PC-3 (cell line): ENCODE measurements around the gene NAV1. TPM values are rescaled to one million over a fixed set of nuclear protein-coding genes. Genes with fewer than 3 reads are reported as not detected.

Experiments
- ATAC-seq: fragments of 200-7000 bp; cut with Tn5 transposase; 2 replicates; pipeline ENCODE4 v1.9.1; 2020; ENCODE audit warnings: mild to moderate bottlenecking, moderate library complexity
- BruUV-seq: library from RNA; stranded (reverse); fragments of 400-500 nt; replicated peaks from 2 replicates; lab custom pipeline; 2021; lab: Mats Ljungman, UMichigan
- CTCF ChIA-PET: fragments of 300-600 bp; sonication (Branson Sonifier 250); formaldehyde crosslinking; loops from one replicate; lab custom pipeline; 2022; ENCODE audit warnings: antibody characterized with exemption; lab: Charles Lee
- POLR2A ChIA-PET: fragments of 300-600 bp; sonication (Branson Sonifier 250); formaldehyde crosslinking; loops from one replicate; lab custom pipeline; 2022; ENCODE audit warnings: antibody characterized with exemption; ENCODE audit not compliant: unreplicated experiment; lab: Charles Lee
- DNase-seq: peaks from one replicate; pipeline ENCODE4 v3.0.0-alpha.2; 2015
- H2AFZ ChIP-seq: fragments of 300-600 bp; sonication (generic); 2 replicates; pipeline ENCODE4 v1.6.0; 2016; ENCODE audit warnings: antibody characterized with exemption, low read length
- H3F3A ChIP-seq: fragments of 300-600 bp; sonication (generic); one replicate; pipeline ENCODE4 v1.6.0; 2017; ENCODE audit warnings: antibody characterized with exemption, low read length, control low read depth, mild to moderate bottlenecking; ENCODE audit not compliant: unreplicated experiment
- H3K27ac ChIP-seq: fragments of 300-600 bp; sonication (generic); 2 replicates; pipeline ENCODE4 v1.5.1; 2016; ENCODE audit warnings: mild to moderate bottlenecking, low read length
- H3K27me3 ChIP-seq: fragments of 300-600 bp; sonication (generic); 2 replicates; pipeline ENCODE4 v1.6.1; 2016; ENCODE audit warnings: low read length, mixed read lengths
- H3K36me3 ChIP-seq: fragments of 300-600 bp; sonication (generic); 2 replicates; pipeline ENCODE4 v1.6.1; 2016; ENCODE audit warnings: low read depth, mixed run types, low read length, mixed read lengths
- H3K4me1 ChIP-seq: fragments of 300-600 bp; sonication (generic); 2 replicates; pipeline ENCODE4 v1.5.1; 2016; ENCODE audit warnings: low read length; ENCODE audit not compliant: insufficient read depth
- H3K4me2 ChIP-seq: fragments of 300-600 bp; sonication (generic); 2 replicates; pipeline ENCODE4 v1.6.0; 2016; ENCODE audit warnings: low read length
- H3K4me3 ChIP-seq: fragments of 300-600 bp; sonication (generic); 2 replicates; pipeline ENCODE4 v1.5.1; 2016; ENCODE audit warnings: mild to moderate bottlenecking, low read length, mixed read lengths
- H3K79me2 ChIP-seq: fragments of 300-600 bp; sonication (generic); 2 replicates; pipeline ENCODE4 v1.6.1; 2017; ENCODE audit warnings: low read length, mixed read lengths
- H3K9ac ChIP-seq: fragments of 300-600 bp; sonication (generic); 2 replicates; pipeline ENCODE4 v1.6.0; 2016; ENCODE audit warnings: mild to moderate bottlenecking, low read length
- H3K9me2 ChIP-seq: fragments of 300-600 bp; sonication (generic); replicated peaks from 2 replicates; pipeline ENCODE4 v1.6.1; 2016; ENCODE audit warnings: mixed run types, low read length, mixed read lengths
- H3K9me3 ChIP-seq: fragments of 300-600 bp; sonication (generic); 2 replicates; pipeline ENCODE4 v1.6.1; 2016; ENCODE audit warnings: low read length, mixed read lengths
- H4K20me1 ChIP-seq: fragments of 300-600 bp; sonication (generic); 2 replicates; pipeline ENCODE4 v1.6.1; 2016; ENCODE audit warnings: low read length, mixed read lengths
- CTCF ChIP-seq: fragments of 300-600 bp; sonication (generic); conservative IDR thresholded peaks from 2 replicates; pipeline ENCODE4 v1.5.1; 2017; ENCODE audit warnings: antibody characterized with exemption, low read depth, mild to moderate bottlenecking, low read length
- EZH2 ChIP-seq: fragments of 300-600 bp; sonication (generic); IDR thresholded peaks from one replicate; pipeline ENCODE4 v1.6.1; 2017; ENCODE audit warnings: antibody characterized with exemption, mild to moderate bottlenecking, low read length; ENCODE audit not compliant: unreplicated experiment
- EZH2phosphoT487 ChIP-seq: fragments of 300-600 bp; sonication (generic); IDR thresholded peaks from 2 replicates; pipeline ENCODE4 v1.6.1; 2018; ENCODE audit warnings: mild to moderate bottlenecking, antibody characterized with exemption, low read length, borderline replicate concordance
- intact Hi-C: fragments of 100-400 bp; cut with micrococcal nuclease; formaldehyde crosslinking; loops from 2 replicates; pipeline ENCODE4 v1.9.0; 2023
- total RNA-seq: library from RNA; depleted of rRNA; stranded (reverse); fragments of >200 nt; gene quantifications from 2 replicates; pipeline ENCODE4 v1.2.3, GENCODE V29; 2014

NAV1 gene
- total RNA-seq, 1 experiment from 2014 or later = 2.6 TPM

GRCh38 chr1:201504799-201505502 is 34.0 kb upstream of the NAV1 start:
- CTCF ChIA-PET = interaction anchor here (1.4 to 1.7 kb wide), 2 partner anchors 8 to 23 kb away, joined by 5 to 8 read pairs; no protein-coding TSS in a partner anchor
- TF ChIP-seq CTCF = no peak
- TF ChIP-seq EZH2phosphoT487 = no peak
- TF ChIP-seq EZH2 = no peak
- peak; percentile 5; the same call in 1 of the 2 replicates for ATAC-seq
- BruUV-seq = no TSS peak
- H3K4me3 ChIP-seq = peak overlapping the region; percentile 76
- H3K4me1 ChIP-seq = peaks cover 67% of the 10 kb centered on the region
- H2AFZ ChIP-seq = no peak overlapping the region
- DNase-seq = peak; percentile 54
- no peaks in the 10 kb centered on the region for H3K9me2 ChIP-seq
- peak overlapping the region; percentile 89 for H3K27ac ChIP-seq
- H3K9me3 ChIP-seq = no peaks in the 10 kb centered on the region
- intact Hi-C loops = no loop called here
- POLR2A ChIA-PET = interaction anchor here (0.6 to 1.2 kb wide), 2 partner anchors 9 to 25 kb away, joined by 3 to 11 read pairs; no protein-coding TSS in a partner anchor
- peak overlapping the region; percentile 83 for H3K9ac ChIP-seq
- H3K27me3 ChIP-seq = no peaks in the 10 kb centered on the region
- H4K20me1 ChIP-seq = peaks cover 9% of the 10 kb centered on the region; the same call in 1 of the 2 replicates
- H3K79me2 ChIP-seq = peaks cover 72% of the 10 kb centered on the region
- H3K4me2 ChIP-seq = peak overlapping the region; percentile 95
- H3K36me3 ChIP-seq = no peaks in the 10 kb centered on the region
- H3F3A ChIP-seq = no peaks in the 10 kb centered on the region

- Histone ChIP-seq H3K4me3 (peak overlapping the region; percentile 76), H3K4me2 (peak overlapping the region; percentile 95), H2AFZ (no peak overlapping the region), H3K9ac (peak overlapping the region; percentile 83), H3K4me1 (peaks cover 68% of the 10 kb centered on the region), H3K9me3 (no peaks in the 10 kb centered on the region), H3K36me3 (no peaks in the 10 kb centered on the region), H3K27me3 (no peaks in the 10 kb centered on the region), H4K20me1 (peaks cover 9% of the 10 kb centered on the region; the same call in 1 of the 2 replicates), H3K9me2 (no peaks in the 10 kb centered on the region), H3K79me2 (peaks cover 66% of the 10 kb centered on the region), H3F3A (no peaks in the 10 kb centered on the region), H3K27ac (peak overlapping the region; percentile 89)
- DNase-seq (peak; percentile 74), ATAC-seq (peak; percentile 67)
- ChIA-PET CTCF (interaction anchor here (1.7 kb wide), 1 partner anchor 24 kb away, joined by 8 read pairs; no protein-coding TSS in a partner anchor), POLR2A (interaction anchor here (0.6 to 1.2 kb wide), 3 partner anchors 9 to 506 kb away, joined by 3 to 11 read pairs (median 8); no protein-coding TSS in a partner anchor)
- TF ChIP-seq CTCF = no peak
- TF ChIP-seq EZH2 = no peak
- no peak for TF ChIP-seq EZH2phosphoT487
- BruUV-seq = no TSS peak
- intact Hi-C loops = no loop called here
Measured at GRCh38 chr1:201505503-201505890, 33.4 kb upstream of the NAV1 start.
